Thoracic aorta endothelial cell (primary cell): ENCODE results near the gene ATG4D. TPM values are rescaled to one million over a fixed set of nuclear protein-coding genes. Genes with fewer than 3 reads are reported as not detected.

Experiments used
- small RNA-seq: library from RNA; depleted of rRNA; stranded (forward); fragments of <200 nt; gene quantifications from one replicate; pipeline ENCODE3, GENCODE V24; 2012
- total RNA-seq: library from RNA; depleted of rRNA; stranded (reverse); fragments of >200 nt; gene quantifications from 2 replicates; pipeline ENCODE4 v1.2.3, GENCODE V29; 2012

The ATG4D gene
- 10.3 and 10.8 TPM in 2 replicates for total RNA-seq

GRCh38 chr19:10543420-10544241, at the start of gene ATG4D:
ATG4D (plus strand) TSS chr19:10543904; CDS start chr19:10544091, 187 bp downstream.

GRCh38 chr19:10503002-10503789, 40.5 kb upstream of the ATG4D start, which contains the start of gene KEAP1:
KEAP1 (minus strand) TSS chr19:10503356; CDS start chr19:10500033, 3,323 bp downstream.

GRCh38 chr19:10517361-10517759, 26.3 kb upstream of the ATG4D start, which contains the start of gene S1PR5:
S1PR5 (minus strand) TSS chr19:10517447; CDS start chr19:10515011, 2,436 bp downstream.

GRCh38 chr19:10565567-10566407, 22.1 kb downstream of the ATG4D start, which contains the start of gene KRI1:
KRI1 (minus strand) TSS chr19:10566010; CDS start chr19:10565999, 11 bp downstream.

GRCh38 chr19:10568826-10569651, 25.3 kb downstream of the ATG4D start, which contains the start of gene CDKN2D:
CDKN2D (minus strand) TSS chr19:10568979; CDS start chr19:10568653, 326 bp downstream.

GRCh38 chr19:10587022-10587838, 43.5 kb downstream of the ATG4D start, which contains the start of gene AP1M2:
AP1M2 (minus strand) TSS chr19:10587312; CDS start chr19:10587231, 81 bp downstream.

Small RNA genes within 50 kb of the gene (small RNA-seq; reads per million reads assigned to genes)
- gene MIR1238 = not detected
- not detected for gene RNU7-140P

Other genes with a start within 250 kb of the ATG4D start
- gene ZGLP1, start 234.1 kb upstream of the ATG4D start, total RNA-seq = 0.27 and 0.79 TPM in 2 replicates
- 14.3 and 18.0 TPM in 2 replicates for gene FDX2, start 227.9 kb upstream of the ATG4D start, total RNA-seq
- 13.8 and 21.3 TPM in 2 replicates for gene RAVER1, start 210.4 kb upstream of the ATG4D start, total RNA-seq
- 5.1 and 7.8 TPM in 2 replicates for gene ICAM3, start 204.3 kb upstream of the ATG4D start, total RNA-seq
- gene TYK2, start 163.3 kb upstream of the ATG4D start, total RNA-seq = 76.1 and 76.9 TPM in 2 replicates
- gene CDC37, start 140.4 kb upstream of the ATG4D start, total RNA-seq = 237 and 265 TPM in 2 replicates
- 3.9 and 5.7 TPM in 2 replicates for gene PDE4A, start 123.4 kb upstream of the ATG4D start, total RNA-seq
- 59.3 and 65.0 TPM in 2 replicates for gene KEAP1, start 40.5 kb upstream of the ATG4D start, total RNA-seq
- gene S1PR5, start 26.5 kb upstream of the ATG4D start, total RNA-seq = not detected in 2 replicates
- gene KRI1, start 22.1 kb downstream of the ATG4D start, total RNA-seq = 9.2 and 9.3 TPM in 2 replicates
- 1.6 and 2.4 TPM in 2 replicates for gene CDKN2D, start 25.1 kb downstream of the ATG4D start, total RNA-seq
- not detected in 2 replicates for gene AP1M2, start 43.4 kb downstream of the ATG4D start, total RNA-seq
- gene SLC44A2, start 81.6 kb downstream of the ATG4D start, total RNA-seq = 44.8 and 78.0 TPM in 2 replicates
- gene ILF3, start 110.4 kb downstream of the ATG4D start, total RNA-seq = 194 and 256 TPM in 2 replicates
- gene QTRT1, start 157.5 kb downstream of the ATG4D start, total RNA-seq = 23.7 and 27.9 TPM in 2 replicates
- gene DNM2, start 174.2 kb downstream of the ATG4D start, total RNA-seq = 121 and 149 TPM in 2 replicates